GM21447 (cell line): Measurements from ENCODE around the gene BASP1.

ENCODE experiments used
- ATAC-seq: cut with Tn5 transposase; IDR thresholded peaks from one replicate; pipeline ENCODE4 v1.9.1; 2021; ENCODE audit not compliant: unreplicated experiment

The BASP1 gene

GRCh38 chr5:17217493-17218352 lies at the start of gene BASP1:
BASP1 (plus strand) TSS chr5:17217631; CDS start chr5:17275217, 57,586 bp downstream.
- peak; percentile 26 for ATAC-seq

- ATAC-seq: no peak
Measured at GRCh38 chr5:17169507-17169906, 47.9 kb upstream of the BASP1 start.

DNA sequence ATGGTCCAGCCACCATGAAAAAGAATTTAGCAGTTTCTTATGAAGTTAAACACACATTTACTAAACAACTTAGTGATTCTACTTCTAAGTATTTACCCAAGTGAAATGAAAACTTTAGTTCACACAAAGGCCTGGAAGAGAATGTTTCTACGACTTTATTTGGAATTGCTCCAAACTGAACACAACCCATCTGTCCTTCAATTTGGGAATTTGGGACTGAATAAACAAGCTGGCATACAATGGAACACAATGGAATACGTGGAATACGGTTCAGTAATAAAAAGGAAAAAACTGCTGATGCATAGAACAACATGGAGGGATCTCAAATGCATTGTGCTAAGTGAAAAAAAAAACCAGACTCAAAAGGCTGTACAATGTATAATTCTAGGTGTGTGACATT lies 44.6 kb upstream of the BASP1 start:
- ATAC-seq: no peak

DNA sequence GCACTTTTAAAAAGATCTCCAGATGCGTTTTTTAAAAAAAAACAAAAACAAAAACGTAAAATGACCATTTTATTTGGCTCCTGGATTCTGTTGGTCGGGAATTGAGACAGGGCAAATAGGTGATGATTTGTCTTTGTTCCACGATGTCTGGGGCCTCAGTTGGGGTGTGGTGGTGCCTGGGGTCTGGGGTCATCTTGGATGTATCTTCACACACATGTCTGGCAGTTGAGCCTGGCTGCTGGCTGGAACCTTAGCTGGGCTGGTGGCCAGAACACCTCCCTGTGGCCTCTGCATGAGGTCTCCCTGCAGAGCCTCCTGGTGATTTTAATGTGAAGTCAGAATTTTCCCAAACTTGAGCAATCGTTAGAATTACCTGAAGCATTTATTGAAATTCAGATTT lies 42.5 kb upstream of the BASP1 start:
- ATAC-seq: no peak

- ATAC-seq: no peak
Measured at GRCh38 chr5:17177501-17178372, 39.7 kb upstream of the BASP1 start.

GRCh38 chr5:17178373-17178675 lies 39.1 kb upstream of the BASP1 start:
- no peak for ATAC-seq

DNA sequence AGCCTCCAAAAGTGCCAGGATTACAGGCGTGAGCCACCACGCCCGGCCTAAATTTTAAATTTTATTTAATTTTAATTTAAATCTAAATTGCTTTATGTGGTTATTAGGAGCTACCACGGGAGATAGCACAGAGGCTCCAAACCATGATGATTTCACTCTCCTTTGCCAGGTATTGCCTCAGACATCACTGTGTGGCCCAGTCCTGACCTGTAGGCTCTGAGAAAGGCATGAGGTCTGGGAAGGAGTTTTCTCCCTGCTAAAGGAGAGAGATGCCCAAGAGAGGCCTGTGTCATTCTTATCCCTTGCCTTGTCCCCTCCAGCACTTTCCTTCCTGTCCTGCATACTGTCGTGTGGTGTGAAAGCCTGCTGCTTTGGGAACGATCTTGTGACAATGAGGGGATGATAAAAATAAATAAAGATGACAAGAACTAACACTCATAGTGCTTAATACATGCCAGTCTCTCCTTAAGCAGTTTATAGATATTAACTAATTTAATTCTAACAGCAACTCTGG lies 37.0 kb upstream of the BASP1 start:
- no peak for ATAC-seq

DNA sequence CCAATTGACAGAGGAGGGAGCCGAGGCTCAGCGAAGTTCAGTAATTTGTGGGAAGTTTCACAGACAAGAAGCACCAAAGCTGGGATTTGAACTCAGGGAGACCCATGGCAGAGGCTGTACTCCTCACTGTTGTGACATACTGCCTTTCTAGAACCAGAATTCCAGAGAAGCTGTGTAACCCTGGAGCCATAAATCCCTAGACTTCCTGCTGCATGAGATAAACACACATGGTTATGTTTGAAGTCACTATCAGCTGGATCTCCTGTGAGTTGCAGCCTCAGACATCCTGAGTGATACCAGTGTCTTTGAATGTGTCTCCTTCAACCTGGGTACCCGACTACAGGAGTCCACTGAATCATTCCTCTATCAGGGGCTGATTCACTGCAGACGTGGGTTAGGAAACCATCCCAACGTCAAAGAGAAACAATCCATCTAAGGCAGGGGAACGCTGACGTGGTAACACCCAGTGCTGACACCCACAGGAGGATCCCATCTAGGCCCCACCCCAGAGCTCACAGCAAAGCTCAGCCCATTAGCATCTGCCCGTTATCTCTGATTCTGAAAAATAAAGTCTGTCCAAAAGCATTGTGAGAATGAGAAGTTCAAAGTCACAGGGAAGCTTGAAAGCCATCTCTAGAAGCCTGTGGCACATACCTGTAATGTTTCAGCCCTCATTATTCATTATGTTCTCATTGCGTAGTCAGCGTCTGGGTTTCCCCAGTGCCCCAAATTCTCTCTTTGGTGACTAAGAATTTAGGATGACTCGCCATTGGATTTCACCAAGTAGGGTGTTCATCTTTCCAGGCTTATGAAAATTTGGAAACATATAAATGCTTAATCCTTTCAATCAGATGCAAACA lies 36.3 kb upstream of the BASP1 start:
- no peak for ATAC-seq

DNA sequence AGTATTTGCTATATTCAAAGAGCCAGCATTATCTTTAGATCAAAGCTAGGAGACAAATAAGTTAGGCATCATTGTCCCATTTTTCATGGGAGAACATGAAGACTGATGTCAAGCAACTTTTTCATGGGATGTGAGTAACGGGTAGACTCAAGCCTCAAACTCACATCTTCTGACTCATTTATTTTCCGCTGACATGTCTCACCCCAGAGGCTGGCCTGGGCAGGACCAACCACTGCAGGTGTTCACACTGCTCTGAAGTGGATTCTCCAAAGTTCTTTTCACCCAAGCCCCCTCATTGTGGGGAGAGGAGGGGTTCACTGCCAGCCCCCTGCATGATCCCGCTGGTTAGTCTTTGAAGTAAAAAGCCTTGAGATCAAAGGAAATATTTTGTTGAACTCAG lies 34.9 kb upstream of the BASP1 start:
- ATAC-seq: no peak

GRCh38 chr5:17182981-17183380 lies 34.5 kb upstream of the BASP1 start:
- no peak for ATAC-seq

GRCh38 chr5:17183831-17184230 lies 33.6 kb upstream of the BASP1 start:
- ATAC-seq: no peak

DNA sequence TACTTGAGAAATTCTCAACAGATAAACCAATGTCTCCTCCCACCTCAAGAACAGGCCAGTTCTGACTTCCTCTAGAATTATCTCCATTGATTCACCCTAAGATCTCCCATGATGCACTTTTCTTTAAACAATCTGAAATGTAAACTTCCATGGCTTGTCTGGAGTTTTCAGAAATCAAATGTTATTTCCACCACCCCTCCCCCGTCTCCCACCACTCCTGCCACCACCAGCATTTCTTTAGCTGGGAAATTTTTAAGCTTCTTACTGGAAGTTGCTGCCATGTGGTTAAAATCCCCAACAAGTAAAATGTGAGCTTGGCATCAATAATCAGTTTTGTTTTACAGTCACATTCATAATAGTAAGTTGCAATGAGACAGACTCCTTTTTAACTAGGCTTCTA lies 32.8 kb upstream of the BASP1 start:
- ATAC-seq: no peak

DNA sequence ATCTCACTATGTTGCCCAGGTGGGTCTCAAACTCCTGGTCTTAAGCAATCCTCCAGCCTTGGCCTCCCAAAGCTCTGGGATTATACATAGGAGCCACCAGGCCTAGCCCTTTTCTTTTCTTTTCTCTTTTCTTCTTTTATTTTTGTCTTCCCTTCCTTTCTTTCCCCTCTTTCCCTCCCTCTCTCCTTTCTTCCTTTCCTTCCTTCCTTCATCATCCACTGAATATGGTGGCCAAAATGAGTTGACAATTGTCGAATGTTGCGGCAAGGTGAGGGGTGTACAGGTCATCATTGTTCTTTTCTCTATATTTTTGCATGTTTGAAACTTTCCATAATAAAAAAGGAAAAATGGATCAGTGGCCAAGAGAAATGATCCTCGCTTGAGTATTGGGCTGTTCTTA lies 32.1 kb upstream of the BASP1 start:
- no peak for ATAC-seq

DNA sequence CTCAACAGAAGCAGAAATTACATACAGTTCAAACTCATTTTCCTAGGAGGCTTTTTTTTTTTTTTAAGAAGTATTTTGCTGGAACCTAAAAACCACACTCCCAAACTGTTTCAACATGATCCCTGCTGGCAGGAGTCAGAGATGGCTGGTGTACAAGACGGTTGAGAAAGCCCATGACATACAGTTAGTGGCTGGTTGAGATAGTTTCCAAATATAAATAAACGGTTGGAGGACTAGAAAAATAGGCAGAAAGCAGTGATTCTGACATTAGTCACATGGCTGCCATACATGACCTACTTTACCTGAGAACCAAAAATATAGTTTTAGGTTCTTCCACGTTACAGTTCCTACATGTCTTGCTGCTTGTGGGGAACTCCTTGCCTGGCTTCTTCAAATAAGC lies 31.7 kb upstream of the BASP1 start:
- ATAC-seq: no peak

DNA sequence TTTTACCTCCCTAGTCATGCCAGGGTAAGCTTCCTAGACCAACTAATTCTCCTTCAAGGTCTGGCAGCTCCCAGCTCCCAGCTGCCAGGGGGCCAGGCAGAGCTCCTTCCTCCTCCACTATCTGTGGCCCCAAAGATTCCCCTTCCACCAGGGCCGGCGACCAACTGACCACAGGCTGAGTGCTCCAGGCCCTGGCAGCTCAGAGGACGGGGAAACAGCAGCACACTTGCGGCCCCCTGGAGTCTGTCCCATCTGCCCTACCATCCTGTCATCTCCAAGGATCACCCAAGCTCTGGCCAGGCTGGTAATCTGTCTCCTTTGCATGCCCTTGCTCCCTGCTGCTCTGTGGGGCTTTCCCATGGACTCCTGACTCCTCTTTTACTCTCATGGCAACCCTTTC lies 31.2 kb upstream of the BASP1 start:
- no peak for ATAC-seq

GRCh38 chr5:17187011-17187785 lies 30.2 kb upstream of the BASP1 start:
- no peak for ATAC-seq

DNA sequence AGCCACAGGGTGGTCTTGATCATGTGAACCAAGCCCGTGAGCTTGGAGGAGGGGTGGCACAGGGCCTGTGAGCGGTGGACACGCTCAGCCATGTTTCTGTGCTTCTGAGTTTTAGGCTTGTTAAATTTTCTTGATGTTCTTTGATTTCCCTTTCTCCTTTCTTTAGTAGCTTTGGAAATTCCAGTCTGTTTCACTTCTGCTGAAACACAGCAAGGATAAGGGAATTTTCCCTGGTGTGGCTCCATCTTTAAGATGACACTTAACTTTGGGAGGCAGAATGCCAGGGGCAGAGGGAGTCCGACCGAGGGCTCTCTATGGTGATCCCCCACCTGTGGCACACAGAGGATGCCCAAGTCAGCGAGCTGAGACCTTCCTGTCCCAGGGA lies 29.7 kb upstream of the BASP1 start:
- ATAC-seq: no peak

DNA sequence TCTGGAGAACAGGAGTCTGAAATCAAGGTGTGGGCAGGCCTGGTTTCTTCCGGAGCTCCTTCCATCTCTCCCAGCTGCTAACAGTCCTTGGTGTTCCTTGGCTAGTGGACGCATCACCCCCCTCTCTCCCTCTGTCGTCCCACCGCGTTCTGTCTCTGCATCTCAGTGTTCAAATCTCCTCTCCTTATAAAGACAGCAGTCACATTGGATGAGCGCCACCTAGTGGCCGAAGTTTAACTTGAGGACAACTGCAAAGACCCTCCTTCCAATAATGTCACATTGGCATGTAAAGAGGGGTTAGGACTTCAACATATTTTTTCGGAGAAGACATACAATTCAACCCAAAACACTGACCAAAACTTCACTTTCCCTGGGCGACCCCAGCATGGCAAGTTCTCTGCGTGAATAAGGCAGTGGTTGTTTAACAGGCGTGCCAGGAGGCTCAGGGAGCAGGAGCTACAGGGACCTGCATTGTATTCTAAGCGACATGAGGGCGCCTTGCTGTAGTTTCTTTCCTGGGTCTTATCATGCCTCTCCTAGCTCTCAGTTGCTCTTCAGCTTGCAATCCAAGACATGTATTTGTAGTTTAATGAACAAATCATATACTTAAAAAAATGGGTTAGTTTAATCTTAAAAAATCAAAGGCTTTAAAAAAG lies 27.9 kb upstream of the BASP1 start:
- ATAC-seq: peak; percentile 77

DNA sequence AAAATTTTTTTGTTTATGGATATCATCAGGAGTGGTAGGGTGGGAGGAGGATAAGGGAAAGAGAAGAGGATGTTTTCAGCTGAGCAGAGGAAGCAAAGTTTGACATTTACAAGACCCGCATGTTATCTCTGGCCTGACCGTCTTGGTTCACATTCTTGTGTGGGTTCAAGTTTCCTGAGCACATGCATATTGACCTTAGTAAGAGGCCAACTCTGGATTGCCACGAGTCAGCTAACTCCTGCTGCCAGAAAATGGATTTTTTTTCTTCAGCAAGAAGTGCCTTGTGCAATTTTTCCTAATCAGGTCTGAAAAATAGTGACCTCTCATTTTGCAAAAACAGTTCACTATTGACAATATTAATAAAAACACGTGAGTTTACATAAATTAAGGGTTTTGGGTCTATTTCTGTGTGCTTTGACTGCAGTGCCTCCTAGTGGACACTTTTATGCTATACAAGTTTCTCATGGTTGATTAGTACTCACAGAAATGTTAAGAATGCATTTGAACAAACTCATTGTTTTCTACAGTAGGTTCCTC lies 27.1 kb upstream of the BASP1 start:
- no peak for ATAC-seq
